H9 (cell line): ENCODE measurements around the gene EFNA3. TPM values are rescaled to one million over a fixed set of nuclear protein-coding genes. Genes with fewer than 3 reads are reported as not detected.

Experiments
- DNase-seq: peaks from one replicate; pipeline ENCODE4 v3.0.0-alpha.2; 2017
- H2AFZ ChIP-seq: one replicate; pipeline ENCODE4 v1.6.1; 2013; ENCODE audit warnings: mild to moderate bottlenecking, low read length, control low read depth, moderate library complexity
- H2AK5ac ChIP-seq: 2 replicates; pipeline ENCODE4 v1.6.1; 2013; ENCODE audit warnings: low read length, control low read depth, mixed read lengths; ENCODE audit not compliant: insufficient read length
- H2BK120ac ChIP-seq: one replicate; pipeline ENCODE4 v1.6.1; 2013; ENCODE audit warnings: low read depth, mild to moderate bottlenecking, low read length, control low read depth, inconsistent platforms; ENCODE audit not compliant: poor library complexity, severe bottlenecking
- H2BK12ac ChIP-seq: 2 replicates; pipeline ENCODE4 v1.6.1; 2013; ENCODE audit warnings: low read length, control low read depth, mixed read lengths, low read depth; ENCODE audit not compliant: insufficient read length
- H2BK15ac ChIP-seq: 2 replicates; pipeline ENCODE4 v1.6.1; 2013; ENCODE audit warnings: low read depth, low read length, control low read depth
- H2BK20ac ChIP-seq: one replicate; pipeline ENCODE4 v1.6.1; 2013; ENCODE audit warnings: low read depth, mild to moderate bottlenecking, low read length, control low read depth, inconsistent platforms; ENCODE audit not compliant: poor library complexity, severe bottlenecking
- H2BK5ac ChIP-seq: 2 replicates; pipeline ENCODE4 v1.6.1; 2013; ENCODE audit warnings: low read length, control low read depth, mixed read lengths; ENCODE audit not compliant: insufficient read length
- H3K14ac ChIP-seq: 2 replicates; pipeline ENCODE4 v1.6.1; 2013; ENCODE audit warnings: low read length, control low read depth; ENCODE audit not compliant: insufficient read depth
- H3K18ac ChIP-seq: 2 replicates; pipeline ENCODE4 v1.6.1; 2013; ENCODE audit warnings: low read depth, mild to moderate bottlenecking, mixed read lengths, low read length, control low read depth; ENCODE audit not compliant: insufficient read length
- H3K23ac ChIP-seq: 2 replicates; pipeline ENCODE4 v1.6.1; 2013; ENCODE audit warnings: low read length, control low read depth, mixed read lengths, low read depth; ENCODE audit not compliant: insufficient read length
- H3K23me2 ChIP-seq: 2 replicates; pipeline ENCODE4 v1.6.1; 2013; ENCODE audit warnings: low read depth, mild to moderate bottlenecking, mixed read lengths, low read length, control low read depth; ENCODE audit not compliant: insufficient read length, poor library complexity, severe bottlenecking
- H3K27ac ChIP-seq: 2 replicates; pipeline ENCODE4 v1.5.1; 2013; ENCODE audit warnings: low read length, control low read depth, mixed read lengths, low read depth; ENCODE audit not compliant: insufficient read length
- H3K27me3 ChIP-seq: 2 replicates; pipeline ENCODE4 v1.6.1; 2013; ENCODE audit warnings: low read length, control low read depth, inconsistent platforms; ENCODE audit not compliant: insufficient read depth
- H3K4ac ChIP-seq: 2 replicates; pipeline ENCODE4 v1.6.1; 2013; ENCODE audit warnings: low read depth, mild to moderate bottlenecking, control low read depth, inconsistent platforms, low read length, moderate library complexity
- H3K4me1 ChIP-seq: 2 replicates; pipeline ENCODE4 v1.6.1; 2013; ENCODE audit warnings: low read length, control low read depth, inconsistent platforms; ENCODE audit not compliant: insufficient read depth
- H3K4me2 ChIP-seq: 2 replicates; pipeline ENCODE4 v1.6.1; 2013; ENCODE audit warnings: low read length, control low read depth, mixed read lengths; ENCODE audit not compliant: insufficient read length, insufficient read depth
- H3K56ac ChIP-seq: 2 replicates; pipeline ENCODE4 v1.6.1; 2013; ENCODE audit warnings: low read depth, mild to moderate bottlenecking, mixed read lengths, low read length, control low read depth; ENCODE audit not compliant: insufficient read length
- H3K79me1 ChIP-seq: 2 replicates; pipeline ENCODE4 v1.6.1; 2013; ENCODE audit warnings: low read depth, mild to moderate bottlenecking, moderate library complexity, low read length, control low read depth, inconsistent platforms; ENCODE audit not compliant: insufficient read depth, poor library complexity, severe bottlenecking
- H3K79me2 ChIP-seq: 2 replicates; pipeline ENCODE4 v1.6.1; 2013; ENCODE audit warnings: low read length, control low read depth, inconsistent platforms; ENCODE audit not compliant: insufficient read depth
- H3K9ac ChIP-seq: 2 replicates; pipeline ENCODE4 v1.6.1; 2013; ENCODE audit warnings: low read length, control low read depth, mixed read lengths; ENCODE audit not compliant: insufficient read length; ENCODE audit errors: extremely low read depth
- H3K9me3 ChIP-seq: one replicate; pipeline ENCODE4 v1.6.1; 2013; ENCODE audit warnings: low read depth, low read length, inconsistent platforms; ENCODE audit not compliant: control insufficient read depth
- H3T11ph ChIP-seq: one replicate; pipeline ENCODE4 v1.6.1; 2013; ENCODE audit warnings: mild to moderate bottlenecking, low read length, control low read depth, inconsistent platforms
- H4K20me1 ChIP-seq: one replicate; pipeline ENCODE4 v1.6.1; 2013; ENCODE audit not compliant: control insufficient read depth, insufficient read length, insufficient read depth
- H4K5ac ChIP-seq: 2 replicates; pipeline ENCODE4 v1.6.1; 2013; ENCODE audit warnings: low read depth, mild to moderate bottlenecking, mixed read lengths, low read length, control low read depth; ENCODE audit not compliant: insufficient read length
- H4K8ac ChIP-seq: replicated peaks from 2 replicates; pipeline ENCODE4 v1.6.1; 2013; ENCODE audit warnings: low read length, control low read depth, mixed read lengths, low read depth; ENCODE audit not compliant: insufficient read length
- H4K91ac ChIP-seq: 2 replicates; pipeline ENCODE4 v1.6.1; 2013; ENCODE audit warnings: low read depth, mild to moderate bottlenecking, moderate library complexity, mixed read lengths, low read length, control low read depth; ENCODE audit not compliant: insufficient read length
- H3K27ac Mint-ChIP-seq, 3 experiments: 2 replicates in 2 of 3; 3 replicates in 1 of 3; pipeline ENCODE4 v1.8.0; 2020 to 2021; ENCODE audit warnings: mixed read lengths in 3 of 3, mild to moderate bottlenecking in 1 of 3, moderate library complexity in 1 of 3
- H3K27me3 Mint-ChIP-seq: 2 replicates; pipeline ENCODE4 v1.8.0; 2021; ENCODE audit warnings: low read depth, mild to moderate bottlenecking, moderate library complexity, mixed read lengths
- H3K36me3 Mint-ChIP-seq, 3 experiments: 2 replicates in 2 of 3; 3 replicates in 1 of 3; pipeline ENCODE4 v1.8.0; 2020 to 2021; ENCODE audit warnings: low read depth in 3 of 3, mixed read lengths in 3 of 3; ENCODE audit not compliant: insufficient read depth in 1 of 3
- H3K4me1 Mint-ChIP-seq, 2 experiments: 2 replicates each; pipeline ENCODE4 v1.8.0; 2020; ENCODE audit warnings: mixed read lengths in 2 of 2
- H3K4me3 Mint-ChIP-seq, 2 experiments: 2 replicates in 1 of 2; 3 replicates in 1 of 2; pipeline ENCODE4 v1.8.0; 2020 to 2021; ENCODE audit warnings: mild to moderate bottlenecking in 2 of 2, mixed read lengths in 2 of 2, moderate library complexity in 1 of 2
- H3K9me3 Mint-ChIP-seq, 2 experiments: 2 replicates in 1 of 2; 3 replicates in 1 of 2; pipeline ENCODE4 v1.8.0; 2020; ENCODE audit warnings: mild to moderate bottlenecking in 2 of 2, mixed read lengths in 2 of 2, moderate library complexity in 1 of 2
- CTCF ChIP-seq: fragments of 200-600 bp; sonication (generic); conservative IDR thresholded peaks from 3 replicates; pipeline ENCODE4 v1.8.0; 2021; ENCODE audit warnings: antibody characterized with exemption, mild to moderate bottlenecking
- WGBS: extraction: QIAGEN DNeasy Blood & Tissue Kit; methylation state at CpG from one replicate; pipeline ENCODE4 v1.1.7; 2013; ENCODE audit warnings: missing lambda C conversion rate, low lambda C conversion rate, mixed read lengths; ENCODE audit not compliant: insufficient read length; ENCODE audit errors: extremely low coverage; 5-methylcytosine and 5-hydroxymethylcytosine counted together
- total RNA-seq: library from RNA; stranded (reverse); gene quantifications from 2 replicates; pipeline ENCODE4 v1.2.1, GENCODE V29; 2021

The EFNA3 gene
- total RNA-seq, 1 experiment from 2014 or later, result 3.9 TPM

- H4K91ac ChIP-seq, result no peak overlapping the region
- no peak overlapping the region for H3K14ac ChIP-seq
- no peak overlapping the region for H2BK15ac ChIP-seq
- H3K4me1 Mint-ChIP-seq, result peaks cover 12 to 33% of the 10 kb centered on the region in 2 experiments
- no peak overlapping the region for H2BK12ac ChIP-seq
- H3K18ac ChIP-seq, result no peak overlapping the region
- no peak overlapping the region for H2AK5ac ChIP-seq
- no peaks in the 10 kb centered on the region for H3K27me3 ChIP-seq
- no peak overlapping the region for H2AFZ ChIP-seq
- no peak overlapping the region for H3T11ph ChIP-seq
- no peaks in the 10 kb centered on the region for H3K23me2 ChIP-seq
- no peak overlapping the region for H3K9ac ChIP-seq
- no peaks in the 10 kb centered on the region for H3K9me3 ChIP-seq
- no peak for DNase-seq
- H3K27ac ChIP-seq, result no peak overlapping the region
- H3K56ac ChIP-seq, result no peak overlapping the region
- H2BK20ac ChIP-seq, result no peak overlapping the region
- no peaks in the 10 kb centered on the region for H3K79me2 ChIP-seq
- H3K36me3 Mint-ChIP-seq, result no peaks in the 10 kb centered on the region; a peak in 1 of 7 replicates
- H4K8ac ChIP-seq, result no peak overlapping the region
- H2BK120ac ChIP-seq, result no peak overlapping the region
- no peak overlapping the region for H3K4me3 Mint-ChIP-seq
- no peaks in the 10 kb centered on the region for H3K79me1 ChIP-seq
- H4K5ac ChIP-seq, result no peak overlapping the region
- H2BK5ac ChIP-seq, result no peak overlapping the region
- no peak overlapping the region for H3K4me2 ChIP-seq
- peaks cover 2% of the 10 kb centered on the region for H4K20me1 ChIP-seq
- H3K27me3 Mint-ChIP-seq, result peaks cover 31% of the 10 kb centered on the region
- no peaks in the 10 kb centered on the region for H3K4me1 ChIP-seq
- TF ChIP-seq CTCF, result no peak
- no peak overlapping the region for H3K4ac ChIP-seq
- no CpG with 5 or more reads among the region's 5 CpGs for WGBS
- H3K9me3 Mint-ChIP-seq, result no peaks in the 10 kb centered on the region; a peak in 1 of 5 replicates
- H3K27ac Mint-ChIP-seq, result no peak overlapping the region
- H3K23ac ChIP-seq, result no peak overlapping the region
Observed at GRCh38 chr1:155042789-155043188, 35.8 kb upstream of the EFNA3 start.
